A549 (cell line): Measurements from ENCODE around the gene CCDC73.

Source experiments
- CEBPB ChIP-seq, 2 experiments: fragments of >200 bp in 1 of 2; sonication (Bioruptor Twin) in 1 of 2; formaldehyde crosslinking in 1 of 2; IDR thresholded peaks; 2 replicates each; pipeline ENCODE4 v1.6.1; 2012 to 2016
- CTCF ChIP-seq: fragments of >200 bp; sonication (Bioruptor Twin); formaldehyde crosslinking; IDR thresholded peaks from 3 replicates; pipeline ENCODE4 v1.5.1; 2016
- EP300 ChIP-seq, 2 experiments: fragments of >200 bp; sonication (Bioruptor Twin); formaldehyde crosslinking; IDR thresholded peaks; 2 replicates in 1 of 2; 3 replicates in 1 of 2; pipeline ENCODE4 v1.6.1; 2016 to 2017
- HDAC2 ChIP-seq: fragments of 200-600 bp; sonication (generic); IDR thresholded peaks from 2 replicates; pipeline ENCODE4 v1.6.1; 2016
- HOXA7 ChIP-seq: fragments of 250-450 bp; sonication (Bioruptor Pico); IDR thresholded peaks from 2 replicates; pipeline ENCODE4 v1.5.0; 2020; ENCODE audit warnings: mild to moderate bottlenecking, moderate library complexity
- JUN ChIP-seq, 2 experiments: fragments of >200 bp; sonication (Bioruptor Twin); formaldehyde crosslinking; IDR thresholded peaks; 2 replicates in 1 of 2; 3 replicates in 1 of 2; pipeline ENCODE4 v1.6.1; 2016 to 2017
- MAZ ChIP-seq: fragments of 150-350 bp; IDR thresholded peaks from 2 replicates; pipeline ENCODE4 v1.6.1; 2014; ENCODE audit warnings: antibody characterized with exemption, low read depth, low read length, borderline replicate concordance
- NFE2L2 ChIP-seq: fragments of 150-350 bp; conservative IDR thresholded peaks from 2 replicates; pipeline ENCODE4 v1.6.1; 2014; ENCODE audit warnings: low read length
- NPAS2 ChIP-seq: fragments of 250-450 bp; sonication (Bioruptor Pico); IDR thresholded peaks from 2 replicates; pipeline ENCODE4 v1.8.0; 2022; ENCODE audit warnings: mild to moderate bottlenecking, moderate library complexity, borderline replicate concordance
- POLR2A ChIP-seq: IDR thresholded peaks from 2 replicates; pipeline ENCODE4 v1.6.1; 2012; ENCODE audit warnings: mild to moderate bottlenecking, low read length
- RAD21 ChIP-seq, 2 experiments: fragments of >200 bp in 1 of 2; sonication (Bioruptor Twin) in 1 of 2; formaldehyde crosslinking in 1 of 2; IDR thresholded peaks in 1 of 2; conservative IDR thresholded peaks in 1 of 2; 2 replicates in 1 of 2; 3 replicates in 1 of 2; pipeline ENCODE4 v1.6.1; 2012 to 2018; ENCODE audit warnings: inconsistent platforms in 1 of 2
- REST ChIP-seq: fragments of 200-600 bp; sonication (generic); IDR thresholded peaks from 2 replicates; pipeline ENCODE4 v1.6.1; 2016; ENCODE audit warnings: antibody characterized with exemption, mild to moderate bottlenecking, moderate library complexity

GRCh38 chr11:32602657-32603415 is 191.6 kb downstream of the CCDC73 start:
- TF ChIP-seq MAZ (no peak), JUN (IDR thresholded peaks at IDR 0.05) (no peak), NFE2L2 (no peak), CTCF (no peak), RAD21 (conservative IDR thresholded peaks at IDR 0.05 in 1 of 2, IDR thresholded peaks at IDR 0.05 in 1 of 2) (no peak), CEBPB (IDR thresholded peaks at IDR 0.05) (no peak), NPAS2 (CRISPR knock-in tag) (no peak), HDAC2 (no peak), REST (no peak), HOXA7 (CRISPR knock-in tag) (no peak), POLR2A (no peak), EP300 (IDR thresholded peaks at IDR 0.05) (no peak)
